HCEC 1CT (cell line): ENCODE results near the gene CKAP2.
"Not testable (repeated sequence)": the region's sequence is repeated elsewhere in the genome, so short reads cannot be mapped to it uniquely, and the experiment has no call there.

Experiments
- DNase-seq: peaks from one replicate; pipeline ENCODE4 v3.0.0-alpha.2; 2017

Gene CKAP2

GRCh38 chr13:52454459-52454819 is 839 bp upstream of the CKAP2 start:
- DNase-seq: no peak

- DNase-seq: peak; percentile 48
Measured at GRCh38 chr13:52455677-52456041, 381 bp downstream of the CKAP2 start.

GRCh38 chr13:52459668-52460067 is 4.4 kb downstream of the CKAP2 start:
- peak; percentile 73 for DNase-seq

- DNase-seq: no peak
Measured at GRCh38 chr13:52461265-52461664, 6.0 kb downstream of the CKAP2 start.

GRCh38 chr13:52463526-52463925 is 8.2 kb downstream of the CKAP2 start:
- DNase-seq: no peak

GRCh38 chr13:52468487-52468886 is 13.2 kb downstream of the CKAP2 start:
- not testable (repeated sequence) for DNase-seq

GRCh38 chr13:52480677-52481428 is 25.6 kb downstream of the CKAP2 start:
- not testable (repeated sequence) for DNase-seq

- DNase-seq: not testable (repeated sequence)
Measured at GRCh38 chr13:52487078-52487477, 31.8 kb downstream of the CKAP2 start.

- not testable (repeated sequence) for DNase-seq
Measured at GRCh38 chr13:52488763-52489162, 33.5 kb downstream of the CKAP2 start.

GRCh38 chr13:52491015-52491414 is 35.7 kb downstream of the CKAP2 start:
- DNase-seq: not testable (repeated sequence)

- not testable (repeated sequence) for DNase-seq
Measured at GRCh38 chr13:52494241-52494640, 39.0 kb downstream of the CKAP2 start.

- not testable (repeated sequence) for DNase-seq
Measured at GRCh38 chr13:52497979-52498378, 42.7 kb downstream of the CKAP2 start.

GRCh38 chr13:52502277-52502676 is 47.0 kb downstream of the CKAP2 start:
- DNase-seq: not testable (repeated sequence)

GRCh38 chr13:52505843-52506242 is 50.6 kb downstream of the CKAP2 start:
- not testable (repeated sequence) for DNase-seq

GRCh38 chr13:52509532-52509931 is 54.3 kb downstream of the CKAP2 start:
- DNase-seq: not testable (repeated sequence)

GRCh38 chr13:52510221-52510797 is 55.0 kb downstream of the CKAP2 start:
- not testable (repeated sequence) for DNase-seq

- DNase-seq: not testable (repeated sequence)
Measured at GRCh38 chr13:52511598-52511997, 56.3 kb downstream of the CKAP2 start.

GRCh38 chr13:52513957-52514596 is 58.8 kb downstream of the CKAP2 start:
- peak; percentile 24 for DNase-seq

GRCh38 chr13:52523323-52523722 is 68.0 kb downstream of the CKAP2 start:
- DNase-seq: not testable (repeated sequence)
